NCI-H226 (cell line): ENCODE results near the gene HOATZ.

Source experiments
- DNase-seq: peaks from one replicate; pipeline ENCODE4 v3.0.0-alpha.2; 2015

HOATZ gene

DNA sequence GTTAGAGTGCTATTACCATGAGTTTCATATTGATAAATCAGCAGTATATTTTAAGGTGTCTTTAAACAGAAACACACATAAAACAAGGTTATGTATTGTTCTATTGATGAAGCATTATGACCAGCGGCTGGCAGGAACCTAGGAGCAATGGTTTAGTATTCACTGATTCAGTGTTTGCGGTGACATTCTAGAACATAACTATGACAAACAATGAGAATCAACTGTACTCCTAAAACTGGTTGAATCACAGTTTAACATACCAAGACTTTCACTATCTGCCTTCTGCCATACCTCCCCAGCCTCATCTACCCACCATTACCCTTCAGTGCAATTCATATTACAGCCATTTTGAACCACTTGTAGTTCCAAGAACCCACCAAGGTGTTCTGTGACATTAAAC, 8.8 kb downstream of the HOATZ start:
- no peak for DNase-seq

DNA sequence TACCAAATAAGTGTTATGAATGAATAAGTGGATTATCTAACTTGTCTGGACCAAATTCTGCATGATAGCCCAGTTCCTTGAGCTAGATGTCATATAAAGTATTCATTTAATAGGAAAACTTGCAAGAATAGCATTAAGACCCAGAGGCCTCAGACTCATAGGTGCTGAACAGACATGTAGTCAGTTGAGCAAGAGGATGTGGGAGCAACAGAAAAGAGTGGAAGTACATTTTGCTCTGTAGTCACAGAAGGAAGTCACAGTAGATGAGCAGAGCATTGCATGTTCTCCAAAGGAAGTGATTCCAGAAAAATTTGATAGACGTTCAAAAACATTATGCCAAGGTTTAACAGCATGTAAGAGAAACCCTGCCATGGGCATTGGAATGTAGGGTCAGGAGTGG, 9.5 kb downstream of the HOATZ start:
- DNase-seq = no peak

DNA sequence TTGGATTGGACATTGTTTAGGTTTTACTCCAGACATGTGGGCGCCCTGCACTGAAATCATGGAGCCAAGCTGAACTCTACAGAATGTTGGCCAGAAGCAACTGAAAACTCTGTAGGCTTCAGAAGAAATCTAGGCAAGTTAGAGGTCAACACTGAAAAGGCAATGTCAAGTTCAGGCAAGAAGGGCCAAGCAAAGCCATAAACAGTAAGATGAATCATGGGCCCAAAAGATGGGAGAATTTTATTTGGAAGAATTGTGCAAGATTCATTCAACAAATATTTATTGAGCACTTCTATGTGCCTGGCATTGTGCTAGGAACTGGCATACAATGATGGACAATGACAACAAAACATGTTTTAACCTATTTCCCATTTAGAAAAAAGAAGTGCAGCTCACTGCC, 10.9 kb downstream of the HOATZ start:
- DNase-seq = no peak

DNA sequence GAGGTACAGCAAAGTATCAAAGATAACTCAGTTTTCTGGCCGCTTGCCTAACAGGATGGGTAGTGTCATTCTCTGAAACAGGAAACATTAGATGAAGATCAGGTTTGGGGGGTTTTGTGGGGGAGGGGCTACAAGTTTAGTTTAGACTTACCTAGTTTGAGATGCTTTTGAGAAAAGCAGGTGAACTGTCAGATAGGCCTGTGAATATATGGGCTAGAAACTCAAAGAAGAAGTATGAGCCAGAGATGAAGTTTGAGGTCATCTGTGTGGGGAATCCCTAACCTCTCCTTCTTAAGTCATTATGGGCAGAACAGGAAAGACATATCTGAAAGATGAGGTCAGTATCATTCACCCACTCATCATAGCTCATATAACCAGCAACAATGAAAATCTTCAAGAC, 11.9 kb downstream of the HOATZ start:
- DNase-seq = peak; percentile 82

DNA sequence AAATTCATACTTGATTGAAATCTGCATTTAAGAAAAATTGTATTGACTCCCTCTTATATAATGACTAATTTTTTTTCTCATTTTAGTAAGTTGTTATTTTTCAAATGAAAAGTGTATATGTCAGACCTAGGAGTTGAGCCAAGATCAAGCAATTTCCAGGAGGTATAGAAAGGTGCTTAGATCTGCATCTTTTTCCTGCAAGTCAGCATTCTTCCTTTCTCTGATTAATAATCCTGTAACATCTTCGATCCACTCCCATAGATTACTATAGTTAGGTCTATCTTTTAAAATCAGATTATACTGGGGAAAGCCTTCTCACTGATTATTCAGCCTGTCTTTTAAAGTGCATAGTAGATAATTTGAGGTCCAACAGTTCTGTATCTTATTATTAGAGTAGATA, 12.7 kb downstream of the HOATZ start:
- no peak for DNase-seq

DNA sequence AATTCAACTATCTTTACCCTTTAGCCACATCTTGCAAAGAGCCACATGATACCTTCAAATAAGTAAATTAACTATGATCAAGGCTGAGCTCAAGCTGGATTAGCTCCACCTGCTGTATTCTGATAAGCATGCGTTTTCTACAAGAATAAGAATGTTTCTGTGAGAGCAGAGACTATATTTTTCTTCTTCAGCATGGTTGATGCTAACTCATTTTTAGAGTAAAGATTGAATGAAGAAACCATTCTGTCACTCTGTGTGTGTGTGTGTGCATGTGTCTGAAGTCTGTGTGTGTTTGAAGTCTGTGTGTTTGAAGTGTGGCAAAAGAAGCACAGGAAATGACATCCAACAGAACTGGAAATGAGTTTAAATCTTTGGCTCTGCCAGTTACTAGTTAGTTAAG, 14.0 kb downstream of the HOATZ start:
- DNase-seq = peak; percentile 44

DNA sequence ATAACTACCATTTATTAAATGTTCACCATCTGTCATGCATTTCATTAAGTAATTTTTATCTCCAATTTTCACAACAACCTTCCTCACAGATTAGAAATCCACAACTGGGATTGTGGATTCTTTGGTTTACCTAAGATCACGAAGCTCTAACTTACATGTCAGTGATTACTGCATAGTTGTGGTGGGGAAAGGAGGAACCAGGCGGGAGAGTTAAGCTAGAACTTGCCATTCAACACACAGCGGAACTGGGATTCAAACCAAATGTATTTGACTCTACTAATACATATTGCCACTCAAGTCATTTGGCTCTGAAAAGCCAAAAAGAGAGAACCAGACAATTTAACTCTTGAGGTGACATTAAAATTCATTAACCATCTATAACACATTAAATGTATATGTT, 15.5 kb downstream of the HOATZ start:
- peak; percentile 89 for DNase-seq

DNA sequence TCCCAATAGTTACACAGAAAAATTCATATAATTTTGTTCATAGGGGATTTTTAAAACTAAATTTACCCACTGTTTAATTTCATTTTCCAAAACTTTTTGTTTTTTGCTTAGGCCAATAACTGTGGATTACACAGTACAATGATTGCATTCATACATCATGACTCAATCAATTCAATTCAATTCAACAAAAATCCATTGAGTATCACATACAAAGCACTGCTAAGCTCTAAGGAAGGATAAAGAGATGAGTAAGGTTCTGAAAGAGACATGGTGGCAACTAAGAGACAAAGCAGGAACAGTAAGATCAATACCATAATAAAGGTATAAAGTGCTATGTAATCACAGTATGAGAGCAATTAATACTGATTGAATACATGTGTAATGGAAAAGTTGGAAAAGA, 16.6 kb downstream of the HOATZ start:
- peak; percentile 37 for DNase-seq

DNA sequence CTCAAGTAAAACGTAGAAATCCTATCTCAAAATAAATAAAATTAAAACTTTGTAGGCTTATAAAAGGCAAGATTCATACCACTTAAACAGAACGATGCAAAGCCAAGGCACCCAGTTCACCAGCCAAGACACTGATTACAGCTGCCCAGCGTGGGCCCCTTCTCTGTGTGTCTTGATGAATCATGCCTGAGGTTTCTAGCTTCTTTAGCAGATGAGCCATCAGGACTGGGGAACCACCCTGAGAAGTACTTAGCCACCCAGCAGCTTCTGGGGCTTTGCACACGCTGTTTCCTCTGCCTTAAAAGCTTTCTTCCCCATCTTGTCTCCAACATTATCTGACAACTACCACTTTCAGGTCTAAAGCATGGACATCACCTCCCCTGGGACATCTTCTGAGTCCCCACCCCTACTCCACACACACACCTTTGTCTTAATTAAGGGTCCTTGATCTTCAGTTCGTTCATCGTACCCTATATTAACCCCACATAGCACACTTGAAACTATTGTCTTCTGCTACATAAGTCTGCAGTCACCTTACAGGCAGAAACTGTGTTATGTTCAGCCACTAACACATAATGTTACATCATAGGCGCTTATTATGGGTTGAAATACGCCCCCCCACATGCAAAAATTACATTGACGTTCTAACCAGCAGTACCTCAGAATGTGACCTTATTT, 17.2 kb downstream of the HOATZ start:
- DNase-seq = peak; percentile 97

DNA sequence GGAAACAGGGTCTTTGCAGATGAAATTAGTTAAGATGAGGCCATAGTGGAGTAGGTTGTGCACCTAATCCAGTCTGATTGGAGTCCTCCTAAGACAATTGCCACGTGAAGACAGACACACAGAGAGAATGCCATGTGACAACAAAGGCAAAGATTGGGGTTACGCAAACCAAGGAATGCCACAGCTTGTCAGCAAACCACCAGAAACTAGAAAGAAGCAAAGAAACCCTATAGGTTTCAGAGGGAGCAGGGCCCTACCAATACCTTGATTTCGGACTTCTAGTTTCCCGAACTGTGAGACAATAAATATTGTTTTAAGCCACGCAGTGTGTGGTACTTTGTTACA, 17.8 kb downstream of the HOATZ start:
- DNase-seq = no peak

DNA sequence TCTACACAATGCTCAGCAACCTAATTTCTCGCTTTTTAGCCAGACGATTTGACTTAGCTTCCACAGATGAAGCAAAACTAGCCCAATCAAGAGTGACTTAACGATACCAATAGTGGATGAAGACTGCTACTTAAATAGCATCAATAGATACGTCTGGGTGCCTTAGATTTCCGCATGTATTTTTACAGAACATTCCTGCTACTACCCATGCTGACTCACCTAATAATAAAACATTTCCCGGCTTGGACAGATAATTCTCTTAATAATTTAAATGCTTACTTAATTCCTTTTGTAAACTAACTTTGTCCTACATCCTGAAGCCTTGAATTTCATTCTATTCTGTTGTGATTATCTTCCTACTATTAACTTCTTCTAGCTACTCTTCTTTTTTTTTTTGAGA, 20.7 kb downstream of the HOATZ start:
- DNase-seq = no peak

DNA sequence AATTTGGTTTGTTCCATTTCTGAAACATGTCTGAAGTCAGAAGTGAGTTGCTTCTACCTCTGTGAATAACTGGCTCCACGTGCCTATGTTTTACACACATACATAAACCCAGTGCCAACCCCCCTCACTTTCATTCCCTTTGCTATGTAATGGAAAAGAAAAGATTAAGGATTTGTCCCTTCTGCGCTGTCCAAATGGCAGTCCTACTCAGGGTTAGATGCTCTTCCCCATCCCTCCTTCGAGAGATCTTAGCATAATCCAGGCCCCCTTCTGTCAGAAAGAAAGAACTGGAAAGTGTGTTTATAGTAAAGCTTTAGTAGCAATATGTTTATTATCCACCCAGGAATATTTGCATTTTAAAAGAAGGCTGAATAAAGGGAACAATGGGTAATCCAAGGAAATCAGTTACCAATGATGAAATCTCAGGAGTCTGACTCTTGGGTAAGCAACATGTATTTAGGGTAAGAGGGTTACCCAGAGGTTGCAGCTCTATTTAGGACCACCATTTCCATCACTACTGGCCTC, 22.8 kb downstream of the HOATZ start:
- no peak for DNase-seq

DNA sequence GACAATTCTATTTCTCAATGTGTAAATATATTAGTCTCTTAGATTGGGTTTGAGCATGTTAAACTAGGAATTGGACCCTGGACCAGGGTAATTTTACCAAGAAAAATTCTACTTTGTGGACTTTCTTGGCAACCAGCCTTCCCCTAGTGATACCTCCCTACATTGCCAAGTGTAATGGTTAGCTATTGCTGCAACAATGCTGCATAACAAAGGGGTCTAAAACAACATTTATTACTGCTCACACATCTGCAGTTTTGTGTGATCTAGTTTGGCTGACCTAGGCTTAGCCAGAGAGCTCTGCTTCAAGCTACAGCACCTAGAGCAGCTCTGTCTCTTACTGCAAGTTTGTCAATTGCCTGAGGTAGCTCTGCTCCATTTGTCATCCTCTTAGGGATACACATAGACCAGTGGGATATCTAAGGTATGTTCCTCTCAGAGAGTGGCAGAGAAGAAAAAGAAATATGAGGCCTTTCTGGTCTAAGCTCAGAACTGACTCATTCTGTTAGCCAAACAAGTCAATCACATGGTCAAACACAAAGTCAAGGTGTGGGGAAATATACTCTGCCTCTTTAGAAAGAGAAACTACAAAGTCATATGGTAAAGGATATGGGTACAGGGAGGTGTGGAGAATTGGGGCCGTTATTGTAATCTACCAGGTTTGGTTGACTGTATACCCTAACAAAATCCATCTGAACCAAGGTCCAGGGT, 24.0 kb downstream of the HOATZ start:
- DNase-seq = peak; percentile 39

DNA sequence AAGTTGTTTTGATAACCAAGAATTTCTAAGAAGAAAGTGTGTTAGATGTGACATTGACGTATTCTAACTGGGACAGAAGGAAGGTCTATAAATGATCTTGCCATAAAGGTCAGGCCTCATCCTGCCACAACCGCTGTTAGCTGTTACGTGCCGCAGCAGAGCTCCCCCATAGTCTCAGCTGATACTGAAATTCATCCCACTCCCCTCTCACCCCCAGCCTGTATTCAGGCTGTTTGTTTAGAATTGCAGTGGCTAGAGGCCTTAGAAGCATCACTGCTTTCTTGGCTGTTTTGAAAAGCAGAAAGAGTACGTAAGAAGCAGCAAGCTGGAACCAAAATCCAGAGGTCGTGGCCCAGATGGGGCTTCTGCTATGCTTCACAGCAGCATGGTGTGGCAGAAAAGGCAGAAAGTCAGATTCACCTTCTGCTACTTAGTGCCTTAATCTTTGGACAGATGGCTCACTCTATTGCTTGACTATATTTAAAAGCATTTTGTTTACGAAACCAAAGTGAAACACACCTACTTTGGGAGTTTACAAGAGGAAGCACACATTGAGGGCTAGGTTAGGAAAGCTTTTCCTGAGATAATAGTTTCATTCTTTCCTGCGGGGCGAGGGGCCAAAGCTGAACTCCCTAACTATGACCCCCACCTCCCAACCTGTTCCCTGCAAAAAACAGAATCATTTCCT, 25.0 kb downstream of the HOATZ start:
- DNase-seq = no peak

DNA sequence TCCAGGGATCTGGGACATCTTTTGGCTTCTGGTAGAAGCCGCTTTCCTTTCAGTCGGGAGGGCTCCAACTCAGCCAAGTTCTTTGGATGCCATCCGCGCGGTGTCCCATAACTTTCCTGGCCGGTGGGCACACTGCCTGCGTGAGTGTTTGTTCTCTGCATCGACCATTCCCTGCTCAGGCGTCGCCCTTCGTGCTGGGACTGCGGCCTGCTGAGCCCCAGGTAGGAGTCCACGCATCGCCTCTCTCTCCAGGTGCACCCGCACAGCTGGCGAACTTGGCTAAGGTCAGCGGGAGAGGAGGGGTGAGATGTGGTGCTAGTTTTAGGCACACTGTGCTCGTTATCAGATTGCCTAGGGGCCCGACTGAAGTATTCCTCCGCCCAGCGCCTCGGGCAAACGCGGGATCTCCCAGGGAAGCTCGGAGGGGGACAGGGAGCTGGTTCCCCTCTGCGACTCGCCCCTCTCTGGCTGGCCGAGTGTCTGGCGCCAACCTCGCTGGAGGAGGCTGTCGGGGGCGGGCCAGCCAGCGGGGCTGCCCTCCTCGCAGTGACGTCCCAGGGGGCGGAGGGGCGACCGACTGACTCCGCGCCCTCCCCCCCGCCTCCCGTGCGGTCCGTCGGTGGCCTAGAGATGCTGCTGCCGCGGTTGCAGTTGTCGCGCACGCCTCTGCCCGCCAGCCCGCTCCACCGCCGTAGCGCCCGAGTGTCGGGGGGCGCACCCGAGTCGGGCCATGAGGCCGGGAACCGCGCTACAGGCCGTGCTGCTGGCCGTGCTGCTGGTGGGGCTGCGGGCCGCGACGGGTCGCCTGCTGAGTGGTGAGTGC, 25.7 kb downstream of the HOATZ start, which contains the start of gene LAYN:
TSS of gene LAYN (plus strand) at position 607 of the 823 bp plus-strand sequence. CDS start at position 731, 124 bp downstream.
- peak; percentile 40 for DNase-seq

DNA sequence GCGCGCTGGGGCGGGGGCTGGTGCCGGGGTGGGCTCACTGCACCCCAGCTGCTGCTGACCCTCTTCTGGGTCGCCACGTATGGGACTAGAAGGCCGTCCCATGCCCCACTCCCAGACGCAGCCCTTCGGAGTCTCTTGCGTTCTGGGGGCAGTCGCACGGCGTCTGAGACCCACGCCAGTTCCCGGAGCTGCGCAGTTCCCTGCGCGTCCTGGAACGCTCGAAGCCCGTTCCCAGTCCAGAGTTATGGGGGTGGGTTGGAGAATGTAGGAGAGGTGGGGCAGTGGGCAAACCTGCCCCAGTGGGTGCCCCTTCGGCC, 26.3 kb downstream of the HOATZ start:
- no peak for DNase-seq

DNA sequence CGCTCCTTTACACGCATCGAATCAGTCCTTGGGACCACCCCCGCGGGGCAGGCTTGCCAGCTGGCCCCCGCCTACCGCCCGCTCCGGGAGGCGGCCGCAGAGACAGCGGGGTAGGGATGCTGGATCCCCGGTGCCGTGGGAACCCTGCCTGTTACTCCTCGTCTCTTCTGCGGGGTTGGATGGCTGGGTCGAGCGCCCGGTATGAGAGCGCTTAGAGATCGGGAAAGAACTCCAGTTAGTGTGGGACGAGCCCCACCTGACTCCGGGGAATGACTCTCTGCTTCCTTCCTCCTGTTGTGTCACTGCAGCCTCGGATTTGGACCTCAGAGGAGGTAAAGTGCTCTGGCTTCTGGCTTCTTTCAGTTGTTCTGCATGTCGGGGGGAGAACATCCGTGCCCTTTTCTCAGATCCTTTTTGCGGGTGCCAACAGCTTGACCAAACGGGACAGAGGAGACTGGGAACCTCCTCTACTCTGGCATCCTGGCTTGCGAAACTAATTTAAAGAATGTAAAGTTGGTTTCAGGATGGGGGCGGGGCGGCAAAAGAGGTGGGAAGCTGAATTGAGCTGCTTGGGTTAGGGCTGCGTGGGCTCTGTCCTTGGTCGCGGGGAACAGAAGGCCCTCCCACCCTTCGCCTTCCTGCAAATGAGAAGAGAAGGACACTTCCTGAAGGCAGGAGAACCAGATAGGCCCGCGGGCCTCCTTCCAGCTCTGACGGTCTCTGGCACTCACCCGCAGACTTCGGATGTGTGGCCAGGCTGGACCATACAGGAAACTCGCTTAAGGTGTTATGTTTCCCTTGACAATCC, 26.9 kb downstream of the HOATZ start:
- peak; percentile 96 for DNase-seq

DNA sequence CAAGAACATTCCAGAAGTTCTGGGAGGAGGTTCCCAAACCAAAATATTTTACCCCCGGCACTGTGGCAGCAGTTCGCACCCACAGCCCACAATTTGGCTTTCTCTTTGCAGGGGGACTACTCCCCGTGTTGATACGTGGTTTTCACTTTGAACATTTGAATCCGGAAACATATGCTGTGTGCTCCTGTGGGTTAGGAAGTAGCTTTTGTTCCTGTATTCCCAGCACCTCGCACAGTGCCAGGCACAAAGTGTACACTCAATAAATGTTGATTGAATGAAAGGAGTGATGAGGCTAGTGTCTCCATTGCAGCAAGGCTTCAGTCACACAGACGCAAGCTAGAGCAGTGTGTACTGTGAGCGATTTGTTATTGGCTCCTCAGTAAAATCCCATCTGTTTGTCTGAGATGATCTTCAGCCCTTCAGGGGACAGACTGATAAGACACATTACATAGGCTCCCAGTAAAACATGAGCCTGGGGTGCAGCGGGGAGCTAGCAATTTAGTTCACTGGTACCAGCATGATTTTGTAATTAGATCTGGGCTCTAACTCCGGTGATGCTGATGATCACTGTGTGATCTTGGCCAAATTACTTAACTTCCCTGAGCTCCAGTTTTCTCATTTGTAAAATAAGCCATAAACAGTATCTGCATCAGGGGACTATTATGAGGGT, 28.2 kb downstream of the HOATZ start:
- DNase-seq = no peak

DNA sequence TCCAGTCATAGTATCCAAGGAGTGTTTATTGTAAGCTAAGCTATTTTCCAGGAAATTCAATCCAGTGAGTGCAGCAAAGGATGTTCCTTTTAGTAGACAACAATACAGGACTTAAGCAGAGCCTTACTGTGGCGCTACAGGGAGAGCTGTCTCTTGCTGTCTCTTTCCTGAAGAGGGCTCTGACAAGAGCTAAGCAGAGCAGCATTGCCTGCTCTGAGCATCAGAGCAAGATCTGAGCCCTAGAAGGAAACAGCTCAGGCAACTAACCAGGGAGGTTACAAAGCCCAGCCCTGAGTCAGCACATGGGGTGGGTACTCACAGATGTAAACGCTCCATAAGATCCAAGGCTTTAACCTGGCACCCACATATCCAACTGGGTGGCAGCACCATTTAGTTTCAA, 33.9 kb downstream of the HOATZ start:
- no peak for DNase-seq

DNA sequence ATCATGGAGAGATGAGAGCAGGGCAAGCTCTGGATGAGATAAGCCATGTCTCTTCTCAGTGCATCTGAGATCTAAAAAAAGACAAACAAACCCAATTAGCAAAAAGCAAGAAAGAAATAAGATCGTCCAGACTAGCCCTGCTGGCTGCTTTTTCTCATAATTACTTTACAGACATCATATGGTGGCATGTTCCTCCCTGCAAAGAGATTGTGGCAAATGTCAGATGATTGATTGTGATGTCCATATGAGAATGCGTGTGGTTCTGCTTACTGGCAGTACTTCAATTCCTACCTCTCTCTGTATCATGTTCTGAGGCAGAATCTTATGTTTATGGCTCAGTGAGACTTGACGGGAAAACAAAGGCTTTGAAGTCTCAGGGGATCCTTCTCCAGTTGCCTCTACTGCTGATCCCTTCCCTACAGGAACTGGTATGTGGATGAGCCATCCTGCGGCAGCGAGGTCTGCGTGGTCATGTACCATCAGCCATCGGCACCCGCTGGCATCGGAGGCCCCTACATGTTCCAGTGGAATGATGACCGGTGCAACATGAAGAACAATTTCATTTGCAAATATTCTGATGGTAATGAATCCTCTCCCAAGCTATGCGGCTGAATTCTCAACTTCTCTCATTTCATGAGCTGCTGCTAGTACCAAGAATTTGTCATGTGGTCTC, 34.8 kb downstream of the HOATZ start:
- no peak for DNase-seq

DNA sequence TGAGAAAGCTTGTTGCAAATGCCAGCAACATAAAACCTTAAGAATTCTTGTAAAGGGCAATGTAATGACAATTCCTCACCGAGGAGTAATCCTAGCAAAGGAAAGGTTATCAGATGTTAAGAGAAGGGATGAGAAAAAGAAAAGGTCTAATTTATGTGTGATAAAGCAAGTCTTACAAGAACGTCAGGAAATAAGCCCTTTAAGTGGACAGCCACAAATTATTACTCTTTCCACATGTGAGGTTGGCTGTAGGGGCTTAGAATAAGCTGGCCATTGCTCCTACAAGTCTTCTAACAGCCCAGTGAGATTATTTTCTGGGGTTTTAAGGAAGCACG, 35.3 kb downstream of the HOATZ start:
- DNase-seq = no peak
